Kidney glomerular epithelial cell (primary cell): Measurements from ENCODE around the gene ST8SIA5.

Source experiments
- DNase-seq: peaks from one replicate; lab custom pipeline; 2025; lab: John Stamatoyannopoulos, UW

Gene ST8SIA5

DNA sequence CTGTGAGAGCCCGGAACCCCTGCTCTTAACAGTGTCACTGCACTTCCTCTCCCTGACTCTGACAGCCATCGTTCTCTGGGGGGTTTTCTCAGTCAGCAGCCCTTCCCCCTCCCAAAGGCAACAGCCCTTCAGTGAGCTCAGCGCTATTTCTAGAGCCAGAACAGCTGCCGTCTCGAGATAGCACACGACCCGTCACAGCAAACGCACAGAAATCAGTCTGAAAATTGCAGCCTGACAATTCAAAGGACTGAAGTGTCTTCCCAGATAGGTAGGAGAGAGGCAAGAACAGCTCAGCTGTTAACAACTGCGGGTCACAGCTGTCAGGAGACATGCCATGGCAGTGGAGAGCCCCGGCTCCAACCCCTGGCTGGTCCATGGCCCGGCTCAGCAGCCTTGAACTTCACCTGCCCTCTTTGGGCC lies 45.4 kb downstream of the ST8SIA5 start:
- no peak for DNase-seq

DNA sequence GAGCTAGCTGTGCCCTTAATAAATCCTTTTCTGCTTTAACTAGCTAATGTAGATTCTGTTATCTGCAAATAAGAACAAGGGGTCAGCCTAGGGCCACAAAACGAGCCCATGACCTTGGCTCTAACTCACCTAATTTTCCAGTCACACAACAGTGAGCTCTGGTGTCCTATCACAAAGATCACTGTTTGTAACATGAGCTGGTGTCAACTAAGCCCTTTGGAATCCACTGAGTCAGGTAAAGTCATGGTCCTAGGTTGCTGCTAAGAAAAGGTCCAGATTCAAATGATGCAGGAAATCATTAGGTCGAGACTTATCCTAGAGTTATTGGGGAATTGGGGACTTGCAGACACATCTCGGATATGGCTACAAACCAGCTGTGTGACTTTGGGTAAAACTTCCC lies 49.9 kb downstream of the ST8SIA5 start:
- peak; percentile 38 for DNase-seq

DNA sequence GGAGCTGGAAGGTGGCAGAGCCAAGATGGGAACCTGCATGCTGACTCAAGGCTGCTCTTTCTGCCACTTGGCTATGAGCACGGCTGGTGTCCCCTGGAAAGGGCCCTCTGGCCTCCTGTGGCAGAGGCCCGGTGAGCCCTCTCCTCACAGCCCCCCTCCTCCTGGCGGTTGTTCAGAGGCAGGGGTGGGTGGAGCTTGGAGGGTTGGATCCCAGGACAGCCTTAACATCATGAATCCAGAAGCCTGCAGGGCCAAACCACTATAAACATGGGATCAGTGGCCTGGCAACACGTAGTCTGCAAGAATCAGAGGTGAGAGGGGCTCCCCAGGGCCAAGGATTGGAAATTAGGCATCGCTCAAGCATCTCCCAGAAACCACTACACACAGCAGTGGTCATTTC lies 51.3 kb downstream of the ST8SIA5 start:
- DNase-seq: no peak

DNA sequence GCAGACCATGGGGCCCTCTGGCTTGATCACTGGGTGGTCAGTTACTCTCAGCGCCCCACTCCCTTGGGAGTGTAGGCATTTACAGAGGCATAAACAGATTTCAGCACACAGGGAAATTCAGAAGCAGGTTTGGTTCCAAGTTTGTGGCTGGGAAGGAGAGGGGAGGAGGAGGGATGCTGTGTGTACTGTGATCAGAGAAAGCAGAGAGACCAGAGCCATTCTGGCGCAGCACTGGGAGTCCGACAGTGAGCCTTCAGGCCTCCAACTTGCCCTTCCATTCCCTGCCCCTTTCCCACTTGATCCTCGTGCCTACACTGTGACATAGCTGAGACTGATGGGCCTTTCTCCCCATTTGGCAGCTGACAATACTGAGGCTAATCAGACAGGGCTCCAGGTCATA lies 52.0 kb downstream of the ST8SIA5 start:
- no peak for DNase-seq

DNA sequence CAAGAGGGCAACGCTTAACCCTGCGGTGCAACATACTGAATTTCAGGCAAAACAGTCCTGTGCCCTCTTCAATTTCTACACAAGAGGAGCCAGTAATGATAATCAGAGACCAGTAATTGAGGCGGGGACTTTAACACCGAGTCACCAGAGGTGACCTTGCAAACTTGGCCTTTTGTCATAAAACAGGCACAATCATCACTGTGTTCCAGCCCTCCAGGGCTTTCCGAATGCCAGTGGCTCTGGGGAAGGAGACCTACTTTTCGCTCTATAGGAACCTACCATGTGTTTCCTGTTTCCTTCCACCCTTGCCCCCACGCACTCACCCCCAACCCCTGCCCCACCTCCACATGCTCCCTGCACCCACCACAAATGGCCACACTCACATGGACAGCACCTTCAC lies 52.7 kb downstream of the ST8SIA5 start:
- no peak for DNase-seq

DNA sequence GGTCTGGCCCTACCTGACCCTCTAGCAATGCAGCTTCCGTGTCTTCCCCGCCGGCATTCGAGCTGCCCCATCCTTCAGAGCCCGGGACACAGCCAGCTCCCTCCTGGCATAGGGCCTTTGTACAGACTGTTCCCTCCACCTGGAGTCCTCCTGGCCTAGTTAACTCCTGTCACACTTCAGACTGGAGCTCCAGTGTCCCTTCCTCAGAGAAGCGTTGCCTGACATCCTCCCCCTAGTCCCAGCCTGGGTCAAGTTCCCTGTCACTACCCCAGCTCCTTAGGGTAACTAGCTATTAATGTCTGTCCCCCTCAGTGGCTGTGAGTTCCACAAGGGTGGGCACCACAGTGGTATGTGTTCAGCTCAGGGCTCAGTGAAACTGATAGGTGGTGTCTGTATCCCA lies 54.4 kb downstream of the ST8SIA5 start:
- DNase-seq: no peak

DNA sequence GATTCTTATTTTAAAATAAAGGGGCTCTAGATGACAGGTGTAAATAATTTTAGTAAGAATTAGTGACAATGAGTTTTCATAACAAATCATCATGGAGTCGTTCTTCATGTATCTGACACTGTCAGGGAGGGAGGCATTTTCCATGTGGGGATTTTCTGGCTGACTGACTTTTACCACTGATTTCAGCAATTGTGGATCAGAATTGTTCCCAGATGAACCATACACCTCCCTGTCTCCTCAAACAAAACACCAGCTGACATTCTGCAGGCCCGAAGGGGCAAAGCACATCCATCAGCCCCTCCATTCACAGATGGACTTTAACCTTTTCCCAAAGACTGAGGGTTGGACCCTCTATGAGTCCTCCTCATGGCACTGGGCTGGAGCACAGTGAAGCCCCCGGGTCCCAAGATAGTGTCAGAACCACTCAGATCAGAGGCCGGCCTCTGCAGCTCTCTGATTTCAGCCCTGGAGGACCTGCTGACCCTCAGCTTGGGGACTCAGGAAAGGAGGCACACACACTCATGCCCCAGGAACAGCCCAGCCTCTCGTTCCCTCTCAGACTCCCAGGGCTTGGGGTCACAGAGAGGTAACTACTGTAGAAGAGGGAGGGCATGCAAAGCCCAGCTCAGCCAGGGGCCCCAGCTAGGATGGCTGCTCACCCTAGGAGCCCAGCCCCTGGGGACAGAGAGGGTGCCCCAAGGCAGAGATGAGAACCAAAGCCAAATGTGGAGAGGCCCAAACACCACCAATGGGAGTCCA lies 56.6 kb downstream of the ST8SIA5 start:
- no peak for DNase-seq

DNA sequence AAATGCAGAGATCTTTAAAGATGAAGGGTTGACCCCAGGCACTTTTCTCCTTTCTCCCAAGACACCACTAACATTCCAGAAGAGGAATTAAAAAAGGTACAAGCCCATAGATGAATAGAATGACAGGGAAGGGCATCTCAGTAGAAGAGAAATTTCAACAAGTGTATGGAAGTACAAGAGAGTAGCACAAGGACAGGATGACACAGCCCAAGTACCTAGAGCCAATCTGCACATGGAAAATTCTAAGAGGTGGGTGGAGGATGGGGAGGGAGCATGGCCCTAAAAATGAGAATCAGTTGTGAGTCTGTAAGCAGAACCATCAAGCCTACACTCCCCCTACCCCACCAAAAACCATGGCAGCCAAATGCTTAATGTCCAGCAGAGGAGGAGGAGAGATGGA lies 60.2 kb downstream of the ST8SIA5 start:
- DNase-seq: no peak

DNA sequence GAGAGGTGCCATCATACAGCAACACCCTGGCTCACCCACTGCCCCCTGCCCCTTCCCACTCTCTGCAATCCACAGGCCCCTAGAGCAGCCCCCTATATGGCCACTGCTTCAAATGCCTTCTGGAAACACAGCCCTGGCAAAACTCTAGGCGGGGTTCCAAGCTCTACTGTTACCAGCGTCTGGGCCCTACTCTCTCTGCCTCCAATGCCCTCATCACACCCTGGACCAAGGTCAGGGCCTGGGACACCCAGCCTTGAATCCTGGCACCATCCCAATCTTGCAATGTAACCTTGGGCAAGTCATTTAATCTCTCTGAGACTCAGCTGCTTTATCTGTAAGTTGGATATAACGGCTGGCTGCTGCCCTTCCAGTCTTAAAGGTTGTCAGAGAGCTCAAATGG lies 60.6 kb downstream of the ST8SIA5 start:
- DNase-seq: no peak

DNA sequence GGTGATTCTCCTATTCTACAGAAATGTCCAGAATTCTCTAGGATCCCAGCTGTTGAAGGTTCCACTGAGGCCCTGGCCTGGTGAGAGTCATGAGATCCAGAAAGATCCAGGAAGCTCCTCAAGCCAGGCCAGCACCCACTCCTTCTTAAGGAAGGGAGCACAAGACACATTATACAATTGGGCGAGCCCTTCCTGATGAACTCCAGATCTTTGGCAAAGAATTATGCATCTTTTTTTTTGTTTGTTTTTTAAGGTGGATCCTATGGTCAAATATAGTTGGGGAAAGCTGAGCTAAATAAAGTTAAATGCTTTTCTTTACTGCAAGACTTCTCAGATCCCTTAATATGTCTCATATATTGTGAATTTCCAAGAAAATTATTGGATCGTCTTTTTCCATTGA lies 62.9 kb downstream of the ST8SIA5 start:
- DNase-seq: no peak

DNA sequence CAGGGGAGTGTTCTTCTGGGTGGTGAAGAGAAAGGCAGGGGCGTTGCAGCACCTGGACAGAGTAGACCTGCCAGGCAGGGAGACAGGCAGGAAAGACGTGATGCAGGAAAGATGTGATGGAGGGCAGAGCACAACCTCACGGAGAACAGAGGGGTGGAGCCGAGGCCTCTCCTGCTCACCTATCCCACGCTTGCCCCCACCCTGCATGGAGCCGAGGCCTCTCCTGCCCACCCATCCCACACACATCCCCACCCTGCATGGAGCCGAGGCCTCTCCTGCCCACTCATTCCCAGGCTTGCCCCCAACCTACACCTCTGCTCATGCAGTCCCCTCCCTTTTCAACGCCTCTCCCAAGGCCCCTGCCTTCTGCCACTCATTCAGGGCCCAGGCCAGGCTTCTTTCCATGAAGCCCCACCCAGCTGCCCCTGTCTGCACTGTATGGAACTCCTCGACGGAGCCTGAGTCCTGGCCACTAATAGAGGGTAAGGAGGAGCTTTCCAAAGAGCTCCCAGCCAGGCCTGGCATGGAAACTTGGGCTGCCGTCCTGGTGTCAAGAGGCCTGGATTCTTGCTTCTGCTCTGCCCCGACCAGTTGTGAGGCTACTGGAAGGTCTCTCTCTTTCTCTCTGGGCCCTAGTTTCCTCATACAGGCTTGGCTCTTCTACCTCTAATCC lies 67.9 kb downstream of the ST8SIA5 start:
- DNase-seq: no peak

DNA sequence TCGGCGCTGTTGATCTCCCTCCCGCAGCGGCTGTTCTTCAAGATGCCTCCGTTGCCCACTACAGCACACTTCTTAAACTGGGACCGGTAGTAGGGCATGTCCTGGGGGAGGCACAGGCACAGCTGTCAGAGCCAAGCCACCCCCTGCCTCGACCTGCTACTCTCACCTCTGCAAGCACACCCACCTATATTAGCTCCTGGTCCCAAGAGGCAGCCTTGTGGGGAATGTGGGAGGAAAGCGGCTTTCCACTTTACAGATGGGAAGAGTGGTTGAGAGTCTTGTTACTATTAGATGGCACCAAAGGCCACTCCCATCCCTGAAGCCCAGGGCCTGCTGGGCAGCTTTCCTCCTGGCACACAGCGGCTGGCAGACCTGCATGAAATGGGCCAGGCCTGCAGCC lies 70.7 kb downstream of the ST8SIA5 start:
- DNase-seq: no peak

DNA sequence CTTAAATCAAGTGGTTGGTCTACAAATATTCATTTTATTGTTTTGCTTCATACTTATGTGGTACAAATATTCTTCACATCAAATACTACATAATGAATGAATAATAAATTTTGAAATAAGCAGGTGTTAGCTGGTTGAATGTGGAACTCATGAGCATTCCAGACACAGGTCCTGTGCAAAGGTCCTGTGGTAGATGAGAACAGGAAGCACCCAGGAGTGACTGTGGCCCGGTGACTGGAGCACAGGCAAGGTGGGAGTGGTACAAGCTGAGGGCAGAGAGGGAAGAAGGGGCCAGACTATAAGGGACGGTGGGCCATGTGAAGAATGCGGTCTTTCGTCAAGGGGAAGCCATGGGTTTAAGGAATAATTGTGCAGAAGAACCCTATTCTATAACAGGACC lies 73.6 kb downstream of the ST8SIA5 start:
- no peak for DNase-seq

DNA sequence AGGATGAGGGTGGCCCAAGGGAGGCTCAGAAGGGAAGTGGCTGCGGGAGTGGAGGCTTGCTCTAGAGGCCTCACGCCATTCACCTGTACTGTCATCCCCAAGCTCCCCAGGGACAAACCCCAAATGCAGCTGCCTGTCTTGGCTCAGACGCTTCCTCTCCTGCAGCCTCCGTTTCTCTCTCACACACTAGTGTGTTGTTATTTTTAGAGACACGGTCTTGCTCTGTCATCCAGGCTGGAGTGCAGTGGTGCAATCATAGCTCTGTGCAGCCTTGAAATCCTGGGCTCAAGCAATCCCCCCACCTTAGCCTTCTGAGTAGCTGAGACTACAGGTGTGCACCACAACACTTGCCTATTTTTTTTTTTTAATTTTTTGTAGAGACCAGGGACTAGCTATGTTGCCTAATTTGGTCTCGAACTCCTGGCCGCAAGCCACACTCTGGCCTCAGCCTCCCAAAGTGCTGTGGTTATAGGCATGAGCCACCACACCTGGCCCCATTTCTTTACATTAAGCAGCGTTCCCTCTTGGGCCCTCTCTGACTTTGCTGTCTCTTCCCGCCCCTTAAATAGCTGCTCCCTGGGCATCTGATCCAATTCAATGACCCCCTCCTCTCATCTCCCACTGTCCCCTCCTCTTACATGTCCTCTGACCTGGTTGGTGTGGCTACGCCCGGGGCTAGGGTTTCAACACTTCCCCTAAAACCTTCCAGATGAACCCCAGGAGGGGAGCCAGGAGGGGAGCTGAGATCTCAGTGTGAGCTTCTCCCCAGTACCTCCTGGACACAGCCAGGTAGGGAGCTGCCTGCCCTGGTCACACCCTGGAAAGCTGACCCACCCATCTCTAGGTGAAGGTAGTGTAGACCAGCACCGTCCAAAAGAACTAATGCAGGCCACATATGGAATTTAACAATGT lies 75.8 kb downstream of the ST8SIA5 start:
- DNase-seq: no peak

DNA sequence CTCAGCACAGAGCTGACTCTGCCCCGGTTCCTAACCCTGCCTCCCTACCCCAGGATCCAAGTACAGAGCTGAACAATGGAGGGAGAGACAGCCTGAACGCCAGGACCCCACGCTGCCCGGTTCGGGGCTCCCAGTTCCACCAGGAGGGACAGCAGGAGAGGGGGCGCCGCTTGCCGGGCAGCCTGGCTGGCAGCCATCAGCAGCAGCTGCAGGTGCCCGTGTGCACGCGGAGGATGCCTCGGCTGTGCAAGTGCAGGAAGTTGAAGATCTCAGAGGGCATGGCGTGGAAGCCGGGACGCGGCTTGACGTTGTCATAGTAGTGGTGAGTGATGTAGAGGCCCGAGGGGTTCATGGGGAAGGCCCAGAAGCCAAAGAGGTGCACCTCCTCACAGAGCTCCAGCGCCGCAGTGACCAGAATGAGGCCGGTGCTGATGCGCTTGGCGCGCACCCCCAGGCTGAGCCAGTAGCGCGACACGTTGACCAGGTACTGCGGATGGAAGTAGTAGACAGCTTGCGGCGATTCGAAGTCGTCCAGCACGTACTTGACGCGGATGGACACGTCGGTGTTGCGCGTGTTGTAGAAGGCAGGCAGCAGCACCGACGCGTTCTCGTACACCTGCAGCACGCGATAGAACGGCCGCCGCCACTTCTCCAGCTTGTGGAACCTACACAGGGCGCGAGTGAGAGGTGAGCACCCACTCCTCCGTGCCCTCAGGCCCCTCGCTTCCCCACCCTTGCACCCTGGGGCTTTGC lies 76.8 kb downstream of the ST8SIA5 start:
- no peak for DNase-seq

DNA sequence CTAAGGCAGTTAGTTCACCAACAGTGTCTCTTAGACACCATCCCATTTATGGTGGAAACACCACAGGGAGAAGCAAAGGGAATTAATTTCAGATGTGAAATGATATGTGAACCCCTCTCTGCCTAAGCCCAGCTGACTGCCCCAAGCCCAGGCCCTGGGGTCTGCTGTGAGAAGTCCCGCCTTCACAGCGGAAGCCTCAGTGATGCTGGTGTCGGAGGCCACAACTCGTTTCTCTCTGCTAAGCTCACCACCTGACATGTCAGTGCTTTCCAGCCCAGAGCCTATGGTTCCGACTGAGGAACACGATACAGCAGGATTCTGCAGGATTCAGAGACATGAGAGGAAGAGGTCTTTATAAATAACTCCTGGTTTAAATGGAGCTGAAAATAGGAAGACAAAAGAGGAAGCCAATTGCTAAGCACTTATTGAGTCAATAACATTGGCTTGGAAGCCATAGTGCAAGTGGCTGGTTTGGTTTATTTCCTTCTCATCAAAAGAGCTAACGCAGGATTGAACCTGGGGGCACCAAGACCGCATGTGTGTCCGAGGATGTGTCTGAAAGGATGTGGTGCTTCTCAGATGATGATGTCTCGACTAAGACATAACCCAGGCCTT lies 78.0 kb downstream of the ST8SIA5 start:
- DNase-seq: no peak

DNA sequence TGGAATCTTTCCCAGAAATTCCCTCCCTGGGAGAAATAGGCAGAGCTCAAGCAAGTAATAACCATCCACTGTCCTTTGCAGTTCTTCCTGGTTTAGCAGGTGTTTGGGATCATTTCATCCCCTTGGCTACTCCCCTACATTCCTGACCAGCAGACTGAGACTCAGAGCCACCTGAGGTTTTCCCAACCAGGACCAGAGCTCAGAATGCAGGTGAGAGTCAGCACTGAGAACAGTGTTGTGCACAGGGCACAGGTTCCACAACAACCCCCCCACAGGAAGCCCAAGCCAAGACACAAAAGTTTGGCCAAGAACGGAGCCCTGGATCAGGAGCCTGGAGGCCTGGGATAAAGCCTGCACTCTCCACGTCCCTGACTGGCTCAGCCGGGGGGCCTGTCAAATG lies 78.8 kb downstream of the ST8SIA5 start:
- peak; percentile 77 for DNase-seq

DNA sequence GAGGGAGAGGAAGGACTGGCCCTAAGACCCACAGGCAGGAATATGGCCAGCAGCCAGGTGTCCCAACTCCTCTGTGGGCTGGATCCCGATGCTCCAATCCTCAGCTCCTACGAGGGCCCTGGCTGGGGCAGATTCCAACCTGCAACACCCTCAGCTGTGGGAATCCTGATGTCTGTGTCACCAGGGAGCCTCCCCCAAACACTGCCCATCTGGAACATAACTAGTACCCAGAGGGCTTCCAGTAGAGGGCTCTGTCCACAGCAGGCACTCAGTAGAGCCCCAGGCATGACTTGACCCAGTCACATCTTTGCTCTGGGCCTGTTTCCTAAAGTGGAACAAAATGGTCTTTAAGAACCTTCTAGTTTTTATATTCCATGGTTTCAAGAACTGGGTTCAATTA lies 79.2 kb downstream of the ST8SIA5 start:
- DNase-seq: peak; percentile 77

DNA sequence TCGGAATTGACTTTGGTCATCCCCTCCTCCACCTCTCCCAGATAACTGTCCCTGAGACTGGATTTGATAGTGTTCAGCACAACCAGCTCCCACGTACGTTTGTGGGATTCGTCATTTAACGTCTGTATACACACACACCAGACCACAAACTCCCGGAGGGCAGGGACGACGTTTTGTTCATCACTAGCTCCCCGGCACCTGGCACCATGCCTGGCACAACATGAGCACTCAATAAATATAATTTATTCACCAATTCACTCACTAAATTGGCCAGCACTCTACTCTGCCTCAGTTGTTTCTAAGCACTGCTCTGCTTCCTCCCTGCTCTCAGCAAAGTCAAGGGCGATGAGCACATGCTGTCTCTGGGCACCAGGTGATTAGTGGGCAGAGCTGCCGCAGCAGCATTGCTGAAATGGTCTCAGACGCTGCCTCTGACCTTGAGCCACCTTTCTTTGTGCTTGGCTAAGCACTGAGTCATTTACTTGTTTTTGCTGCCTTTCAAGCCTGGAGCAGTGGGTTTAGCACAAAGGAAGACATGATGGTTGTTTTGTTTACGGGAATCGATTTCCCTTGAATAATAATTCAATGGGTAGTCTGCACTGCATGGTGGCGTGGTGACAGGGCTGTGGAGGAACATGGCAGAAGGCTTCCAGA lies 80.5 kb downstream of the ST8SIA5 start:
- DNase-seq: peak; percentile 93

DNA sequence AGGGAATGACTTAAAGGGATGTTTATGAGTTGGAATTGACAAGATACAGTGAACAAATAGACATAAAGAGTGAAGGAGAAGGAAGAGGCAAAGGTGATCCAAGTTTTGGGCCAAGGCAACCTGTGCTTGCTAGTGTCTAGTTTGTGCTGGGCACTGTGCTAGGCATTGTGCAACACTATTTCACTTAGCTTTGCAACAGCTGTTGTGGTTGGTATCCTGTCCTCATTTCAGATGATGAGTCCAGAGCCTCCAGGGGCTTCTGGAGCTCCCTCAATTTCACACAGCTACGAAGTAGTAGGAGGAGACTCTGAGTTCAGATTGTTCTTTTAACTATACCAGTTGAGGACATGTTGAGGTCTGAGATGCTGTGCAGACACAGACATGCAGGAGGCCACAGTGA lies 81.7 kb downstream of the ST8SIA5 start:
- no peak for DNase-seq
